K562 (cell line): ENCODE results near the gene ZNF366. TPM values are rescaled to one million over a fixed set of nuclear protein-coding genes. Genes with fewer than 3 reads are reported as not detected.

Experiments
- ATAC-seq: fragments of 200-7000 bp; cut with Tn5 transposase; 3 replicates; pipeline ENCODE4 v1.9.1; 2020; ENCODE audit warnings: moderate library complexity
- BruUV-seq: library from RNA; stranded (reverse); fragments of 400-500 nt; replicated peaks from 2 replicates; lab custom pipeline; 2021; lab: Mats Ljungman, UMichigan
- CTCF ChIA-PET: fragments of 300-600 bp; formaldehyde crosslinking; extraction: SDS; loops from one replicate; lab custom pipeline; 2021; ENCODE audit warnings: low intra/inter-chr PET ratio; lab: Yijun Ruan, JAX
- POLR2A ChIA-PET: fragments of 300-600, 350-650 bp; sonication (Branson Sonifier 250); formaldehyde crosslinking; extraction: SDS; loops from one replicate; lab custom pipeline; 2021; ENCODE audit warnings: antibody characterized with exemption, inconsistent platforms; lab: Yijun Ruan, JAX
- DNase-seq, 4 experiments: peaks; one replicate each; pipeline versions ENCODE4 v3.0.0 to v3.0.0-alpha.2; 2011 to 2018; ENCODE audit warnings: low spot score in 3 of 4, mixed read lengths in 3 of 4; ENCODE audit errors: extremely low read depth in 1 of 4
- FAIRE-seq: peaks from 2 replicates; lab custom pipeline; 2011; peaks lifted over from hg19 to GRCh38; lab: Jason Lieb, UNC
- H2AFZ ChIP-seq: 2 replicates; pipeline ENCODE4 v1.6.0; 2011; ENCODE audit warnings: low read depth, low read length, control low read depth, inconsistent platforms
- H3K27ac ChIP-seq: fragments of 200-600 bp; 3 replicates; pipeline ENCODE4 v1.8.0; 2011; ENCODE audit warnings: low read depth, mild to moderate bottlenecking, control low read depth, inconsistent platforms, low read length, moderate library complexity, mixed read lengths; ENCODE audit errors: extremely low read depth
- H3K27me3 ChIP-seq, 2 experiments: fragments of 300-600 bp in 1 of 2; 2 replicates in 1 of 2; 3 replicates in 1 of 2; pipeline versions ENCODE4 v1.6.0 to v1.8.0; 2011; ENCODE audit warnings: inconsistent platforms in 2 of 2, low read length in 2 of 2, mild to moderate bottlenecking in 1 of 2, mixed read lengths in 1 of 2, moderate library complexity in 1 of 2; ENCODE audit not compliant: control insufficient read depth in 2 of 2, insufficient read depth in 2 of 2
- H3K36me3 ChIP-seq: fragments of 300-600 bp; 3 replicates; pipeline ENCODE4 v1.8.0; 2011; ENCODE audit warnings: mild to moderate bottlenecking, low read length, inconsistent platforms; ENCODE audit not compliant: control insufficient read depth, insufficient read depth
- H3K4me1 ChIP-seq, 2 experiments: fragments of 200-600 bp in 1 of 2; replicated peaks in 1 of 2; 2 replicates in 1 of 2; 3 replicates in 1 of 2; pipeline versions ENCODE4 v1.5.1 to v1.8.0; 2011; ENCODE audit warnings: inconsistent platforms in 2 of 2, low read length in 2 of 2, mild to moderate bottlenecking in 1 of 2, mixed read lengths in 1 of 2, moderate library complexity in 1 of 2; ENCODE audit not compliant: control insufficient read depth in 2 of 2, insufficient read depth in 2 of 2
- H3K4me2 ChIP-seq: 2 replicates; pipeline ENCODE4 v1.6.1; 2011; ENCODE audit warnings: low read length, control low read depth, inconsistent platforms, mixed read lengths; ENCODE audit not compliant: insufficient read depth
- H3K4me3 ChIP-seq: fragments of 200-600 bp; sonication (generic), shearing (Covaris generic); 2 replicates; pipeline ENCODE4 v1.5.1; 2016; ENCODE audit warnings: control low read depth, inconsistent platforms
- H3K79me2 ChIP-seq: fragments of 200-600 bp; 3 replicates; pipeline ENCODE4 v1.8.0; 2011; ENCODE audit warnings: low read length, inconsistent platforms; ENCODE audit not compliant: control insufficient read depth, insufficient read depth
- H3K9ac ChIP-seq, 2 experiments: 2 replicates each; pipeline versions ENCODE4 v1.6.0 to v1.6.1; 2011; ENCODE audit warnings: low read depth in 2 of 2, low read length in 2 of 2, control low read depth in 1 of 2, inconsistent platforms in 1 of 2, mild to moderate bottlenecking in 1 of 2, mixed read lengths in 1 of 2; ENCODE audit not compliant: insufficient read depth in 1 of 2
- H3K9me1 ChIP-seq: one replicate; pipeline ENCODE4 v1.6.0; 2011; ENCODE audit warnings: inconsistent platforms, mild to moderate bottlenecking, low read length, moderate library complexity; ENCODE audit not compliant: control insufficient read depth, insufficient read depth
- H3K9me3 ChIP-seq: replicated peaks from 2 replicates; pipeline ENCODE4 v1.5.1; 2011; ENCODE audit warnings: low read depth, low read length, inconsistent platforms; ENCODE audit not compliant: control insufficient read depth, insufficient read depth
- H4K20me1 ChIP-seq: replicated peaks from 2 replicates; pipeline ENCODE4 v1.6.1; 2011; ENCODE audit warnings: low read length, inconsistent platforms, mixed read lengths; ENCODE audit not compliant: control insufficient read depth, insufficient read depth
- ATF7 ChIP-seq: fragments of 450-650 bp; IDR thresholded peaks from 2 replicates; pipeline ENCODE4 v1.7.1; 2014; ENCODE audit warnings: mild to moderate bottlenecking, moderate library complexity
- L3MBTL2 ChIP-seq: fragments of 450-650 bp; IDR thresholded peaks from 2 replicates; pipeline ENCODE4 v1.6.1; 2016; ENCODE audit warnings: mild to moderate bottlenecking, moderate library complexity
- NFYB ChIP-seq: IDR thresholded peaks from 2 replicates; pipeline ENCODE4 v1.6.1; 2011; ENCODE audit warnings: mild to moderate bottlenecking, moderate library complexity; ENCODE audit not compliant: insufficient read length; ENCODE audit errors: extremely low read depth
- RFX1 ChIP-seq: fragments of 450-650 bp; IDR thresholded peaks from 2 replicates; pipeline ENCODE4 v1.6.1; 2016; ENCODE audit warnings: mild to moderate bottlenecking, moderate library complexity
- TEAD4 ChIP-seq, 2 experiments: sonication (generic) in 1 of 2; formaldehyde crosslinking in 1 of 2; IDR thresholded peaks; 2 replicates each; pipeline versions ENCODE4 v1.6.1 to v1.8.0; 2012 to 2022; ENCODE audit warnings: borderline replicate concordance in 1 of 2, inconsistent platforms in 1 of 2, low read length in 1 of 2, mild to moderate bottlenecking in 1 of 2, missing genetic modification reagents in 1 of 2
- ZNF174 ChIP-seq: fragments of 250-450 bp; sonication (Bioruptor Pico); IDR thresholded peaks from 2 replicates; pipeline ENCODE4 v1.4.0; 2020; ENCODE audit warnings: mild to moderate bottlenecking
- WGBS: fragments of 100-300 bp; shearing (Covaris generic); methylation state at CpG from one replicate; pipeline ENCODE4 v1.1.6; 2016; ENCODE audit warnings: low coverage, mixed read lengths; ENCODE audit not compliant: insufficient coverage; ENCODE audit errors: missing lambda C conversion rate; 5-methylcytosine and 5-hydroxymethylcytosine counted together
- in situ Hi-C: fragments of 300-500 bp; cut with MboI; formaldehyde crosslinking; loops from 4 replicates; pipeline ENCODE4 v1.15.0; 2018; ENCODE audit warnings: inconsistent platforms, mixed read lengths
- intact Hi-C: fragments of 100-400 bp; cut with micrococcal nuclease; formaldehyde crosslinking; loops from 2 replicates; pipeline ENCODE4 v1.14.2; 2022
- polyA plus RNA-seq, 8 experiments: library from polyadenylated mRNA; depleted of rRNA in 4 of 8; stranded (reverse) in 5 of 8; unstranded in 3 of 8; fragments of >200 nt; fragmentation: Nextera tagmentation in 2 of 8; fragmentation: Illumina TruSeq in 1 of 8; extraction: Ambion mirVana in 2 of 8; extraction: Trizol in 1 of 8; gene quantifications; 2 replicates each; pipeline versions ENCODE4 v1.2.1 to v1.2.3, GENCODE V29; 2011 to 2014; ENCODE audit warnings: inconsistent platforms in 1 of 8, missing spikeins in 1 of 8
- total RNA-seq, 7 experiments: library from RNA; depleted of rRNA in 6 of 7; stranded (reverse); fragments of >200 nt in 6 of 7; fragmentation: Illumina TruSeq in 2 of 7; extraction: Trizol in 2 of 7; gene quantifications; 2 replicates each; pipeline versions ENCODE4 v1.2.1 to v1.2.3, GENCODE V29; 2011 to 2021; ENCODE audit warnings: low replicate concordance in 1 of 7
- TF ChIP-seq, protein P1 (sequence below): sonication (generic); formaldehyde crosslinking; IDR thresholded peaks from 2 replicates; pipeline ENCODE4 v1.9.0; 2022; ENCODE audit warnings: mild to moderate bottlenecking, missing genetic modification reagents
- TF ChIP-seq, protein P2 (sequence below): sonication (generic); formaldehyde crosslinking; IDR thresholded peaks from 2 replicates; pipeline ENCODE4 v1.8.1; 2023; ENCODE audit warnings: missing genetic modification reagents, mild to moderate bottlenecking, borderline replicate concordance
- TF ChIP-seq, protein P3 (sequence below): sonication (generic); IDR thresholded peaks from 2 replicates; pipeline ENCODE4 v1.6.1; 2016
- TF ChIP-seq, protein P4 (sequence below), 2 experiments: fragments of 450-650 bp in 1 of 2; sonication (generic) in 1 of 2; formaldehyde crosslinking in 1 of 2; IDR thresholded peaks in 1 of 2; conservative IDR thresholded peaks in 1 of 2; 2 replicates each; pipeline versions ENCODE4 v1.6.1 to v1.8.1; 2016 to 2023; ENCODE audit warnings: mild to moderate bottlenecking in 2 of 2, moderate library complexity in 2 of 2, inconsistent platforms in 1 of 2, missing genetic modification reagents in 1 of 2
- TF ChIP-seq, protein P5 (sequence below): IDR thresholded peaks from 2 replicates; pipeline ENCODE4 v1.6.1; 2016; ENCODE audit warnings: missing genetic modification characterization, missing compliant biosample characterization

The ZNF366 gene
- total and polyA plus RNA-seq, 9 of the 15 experiments (the other 6 are each of a cell fraction or from before 2014, with no cell fraction given) = not detected

DNA sequence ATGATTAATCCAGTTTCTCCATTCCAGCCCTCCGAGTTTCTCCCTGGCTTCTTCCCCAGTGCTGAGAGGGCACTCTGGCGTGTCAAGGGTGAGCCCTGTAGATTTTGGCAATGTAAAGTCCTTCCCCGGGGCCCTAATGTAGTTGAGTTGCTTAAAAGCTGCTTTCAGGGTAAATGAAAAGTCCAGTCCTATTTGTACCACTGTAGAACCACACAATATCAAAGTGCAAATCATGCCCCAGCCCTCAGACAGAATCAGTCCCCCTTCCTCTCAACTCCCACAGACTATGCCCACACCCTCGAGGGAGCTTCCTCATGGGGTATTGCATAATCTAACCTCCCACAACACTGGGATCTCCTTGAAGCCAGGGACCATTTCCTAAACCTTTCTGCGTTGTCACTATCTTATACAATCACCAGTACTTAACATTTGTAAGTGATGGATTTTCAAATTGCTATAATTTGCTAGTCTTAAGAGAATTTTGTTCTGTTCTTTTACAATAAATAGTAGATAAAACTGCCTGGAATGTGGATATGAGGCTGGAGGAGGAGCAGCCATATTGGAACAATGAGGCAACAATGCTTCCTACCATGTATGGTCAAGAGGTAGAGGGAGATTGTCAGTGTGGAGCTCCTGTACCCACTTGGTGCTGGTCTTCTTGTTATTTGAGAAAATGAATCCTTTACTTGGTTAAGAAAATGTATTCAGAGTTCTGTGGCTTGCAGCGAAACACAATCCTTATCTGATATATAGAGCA lies 34.4 kb downstream of the ZNF366 start:
- Histone ChIP-seq H3K4me1 (peaks cover 0 to 28% of the 10 kb centered on the region in 2 experiments; a peak in 3 of 5 replicates), H4K20me1 (no peaks in the 10 kb centered on the region), H3K27ac (no peak overlapping the region), H3K36me3 (no peaks in the 10 kb centered on the region), H2AFZ (peak overlapping the region; percentile 19; the same call in 1 of the 2 replicates), H3K9me1 (no peaks in the 10 kb centered on the region), H3K27me3 (no peaks in the 10 kb centered on the region), H3K4me3 (no peak overlapping the region), H3K79me2 (no peaks in the 10 kb centered on the region), H3K9ac (no peak overlapping the region), H3K9me3 (no peaks in the 10 kb centered on the region), H3K4me2 (no peak overlapping the region)
- ATAC-seq (peak; percentile 63), DNase-seq (peak in 1 of 4 experiments; percentile 22), FAIRE-seq (no peak)
- in situ Hi-C loops = no loop called here
- intact Hi-C loops = no loop called here
- no TSS peak for BruUV-seq
- ChIA-PET POLR2A (no interaction called here), CTCF (no interaction called here)
- WGBS = 30% methylated on average over 6 of the region's 6 CpGs
- TF ChIP-seq, protein P1, sequence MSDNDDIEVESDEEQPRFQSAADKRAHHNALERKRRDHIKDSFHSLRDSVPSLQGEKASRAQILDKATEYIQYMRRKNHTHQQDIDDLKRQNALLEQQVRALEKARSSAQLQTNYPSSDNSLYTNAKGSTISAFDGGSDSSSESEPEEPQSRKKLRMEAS (CRISPR knock-in tag) = no peak
- TF ChIP-seq, protein P2, sequence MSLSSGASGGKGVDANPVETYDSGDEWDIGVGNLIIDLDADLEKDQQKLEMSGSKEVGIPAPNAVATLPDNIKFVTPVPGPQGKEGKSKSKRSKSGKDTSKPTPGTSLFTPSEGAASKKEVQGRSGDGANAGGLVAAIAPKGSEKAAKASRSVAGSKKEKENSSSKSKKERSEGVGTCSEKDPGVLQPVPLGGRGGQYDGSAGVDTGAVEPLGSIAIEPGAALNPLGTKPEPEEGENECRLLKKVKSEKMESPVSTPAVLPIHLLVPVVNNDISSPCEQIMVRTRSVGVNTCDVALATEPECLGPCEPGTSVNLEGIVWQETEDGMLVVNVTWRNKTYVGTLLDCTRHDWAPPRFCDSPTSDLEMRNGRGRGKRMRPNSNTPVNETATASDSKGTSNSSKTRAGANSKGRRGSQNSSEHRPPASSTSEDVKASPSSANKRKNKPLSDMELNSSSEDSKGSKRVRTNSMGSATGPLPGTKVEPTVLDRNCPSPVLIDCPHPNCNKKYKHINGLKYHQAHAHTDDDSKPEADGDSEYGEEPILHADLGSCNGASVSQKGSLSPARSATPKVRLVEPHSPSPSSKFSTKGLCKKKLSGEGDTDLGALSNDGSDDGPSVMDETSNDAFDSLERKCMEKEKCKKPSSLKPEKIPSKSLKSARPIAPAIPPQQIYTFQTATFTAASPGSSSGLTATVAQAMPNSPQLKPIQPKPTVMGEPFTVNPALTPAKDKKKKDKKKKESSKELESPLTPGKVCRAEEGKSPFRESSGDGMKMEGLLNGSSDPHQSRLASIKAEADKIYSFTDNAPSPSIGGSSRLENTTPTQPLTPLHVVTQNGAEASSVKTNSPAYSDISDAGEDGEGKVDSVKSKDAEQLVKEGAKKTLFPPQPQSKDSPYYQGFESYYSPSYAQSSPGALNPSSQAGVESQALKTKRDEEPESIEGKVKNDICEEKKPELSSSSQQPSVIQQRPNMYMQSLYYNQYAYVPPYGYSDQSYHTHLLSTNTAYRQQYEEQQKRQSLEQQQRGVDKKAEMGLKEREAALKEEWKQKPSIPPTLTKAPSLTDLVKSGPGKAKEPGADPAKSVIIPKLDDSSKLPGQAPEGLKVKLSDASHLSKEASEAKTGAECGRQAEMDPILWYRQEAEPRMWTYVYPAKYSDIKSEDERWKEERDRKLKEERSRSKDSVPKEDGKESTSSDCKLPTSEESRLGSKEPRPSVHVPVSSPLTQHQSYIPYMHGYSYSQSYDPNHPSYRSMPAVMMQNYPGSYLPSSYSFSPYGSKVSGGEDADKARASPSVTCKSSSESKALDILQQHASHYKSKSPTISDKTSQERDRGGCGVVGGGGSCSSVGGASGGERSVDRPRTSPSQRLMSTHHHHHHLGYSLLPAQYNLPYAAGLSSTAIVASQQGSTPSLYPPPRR (CRISPR knock-in tag) = no peak
- TF ChIP-seq, protein P3, sequence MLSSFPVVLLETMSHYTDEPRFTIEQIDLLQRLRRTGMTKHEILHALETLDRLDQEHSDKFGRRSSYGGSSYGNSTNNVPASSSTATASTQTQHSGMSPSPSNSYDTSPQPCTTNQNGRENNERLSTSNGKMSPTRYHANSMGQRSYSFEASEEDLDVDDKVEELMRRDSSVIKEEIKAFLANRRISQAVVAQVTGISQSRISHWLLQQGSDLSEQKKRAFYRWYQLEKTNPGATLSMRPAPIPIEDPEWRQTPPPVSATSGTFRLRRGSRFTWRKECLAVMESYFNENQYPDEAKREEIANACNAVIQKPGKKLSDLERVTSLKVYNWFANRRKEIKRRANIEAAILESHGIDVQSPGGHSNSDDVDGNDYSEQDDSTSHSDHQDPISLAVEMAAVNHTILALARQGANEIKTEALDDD = 0 out of 2 replicates have a peak, but pooled peaks have one; percentile 14
- TF ChIP-seq, protein P4, sequence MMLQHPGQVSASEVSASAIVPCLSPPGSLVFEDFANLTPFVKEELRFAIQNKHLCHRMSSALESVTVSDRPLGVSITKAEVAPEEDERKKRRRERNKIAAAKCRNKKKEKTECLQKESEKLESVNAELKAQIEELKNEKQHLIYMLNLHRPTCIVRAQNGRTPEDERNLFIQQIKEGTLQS (IDR thresholded peaks at IDR 0.05) = peak; percentile 63; the same call in 1 of the 2 replicates
- TF ChIP-seq, protein P4 (CRISPR knock-in tag; conservative IDR thresholded peaks at IDR 0.05) = no peak
- TF ChIP-seq NFYB (no peak), RFX1 (no peak), L3MBTL2 (peak; percentile 35; the same call in 1 of the 2 replicates), TEAD4 (IDR thresholded peaks at IDR 0.05; ENCODE audit: low read length) (0 out of 2 replicates have a peak, but pooled peaks have one; percentile 12), TEAD4 (CRISPR knock-in tag; IDR thresholded peaks at IDR 0.05; ENCODE audit: borderline replicate concordance) (no peak), ATF7 (peak; percentile 36; the same call in 1 of the 2 replicates), ZNF174 (no peak)
- TF ChIP-seq, protein P5, sequence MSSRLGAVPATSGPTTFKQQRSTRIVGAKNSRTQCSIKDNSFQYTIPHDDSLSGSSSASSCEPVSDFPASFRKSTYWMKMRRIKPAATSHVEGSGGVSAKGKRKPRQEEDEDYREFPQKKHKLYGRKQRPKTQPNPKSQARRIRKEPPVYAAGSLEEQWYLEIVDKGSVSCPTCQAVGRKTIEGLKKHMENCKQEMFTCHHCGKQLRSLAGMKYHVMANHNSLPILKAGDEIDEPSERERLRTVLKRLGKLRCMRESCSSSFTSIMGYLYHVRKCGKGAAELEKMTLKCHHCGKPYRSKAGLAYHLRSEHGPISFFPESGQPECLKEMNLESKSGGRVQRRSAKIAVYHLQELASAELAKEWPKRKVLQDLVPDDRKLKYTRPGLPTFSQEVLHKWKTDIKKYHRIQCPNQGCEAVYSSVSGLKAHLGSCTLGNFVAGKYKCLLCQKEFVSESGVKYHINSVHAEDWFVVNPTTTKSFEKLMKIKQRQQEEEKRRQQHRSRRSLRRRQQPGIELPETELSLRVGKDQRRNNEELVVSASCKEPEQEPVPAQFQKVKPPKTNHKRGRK (tag) = no peak
